GM23338 (cell line): ENCODE data around the gene UNC5B.

ENCODE experiments used
- CTCF ChIP-seq, 2 experiments: fragments of 200-600 bp in 1 of 2; sonication (generic) in 1 of 2; conservative IDR thresholded peaks; 2 replicates each; pipeline versions ENCODE4 v1.5.1 to v1.6.1; 2016 to 2017; ENCODE audit warnings: antibody characterized with exemption in 2 of 2, low read depth in 2 of 2, mild to moderate bottlenecking in 2 of 2, moderate library complexity in 1 of 2
- EZH2 ChIP-seq: fragments of 200-600 bp; sonication (generic); IDR thresholded peaks from one replicate; pipeline ENCODE4 v1.8.0; 2017; ENCODE audit warnings: antibody characterized with exemption, mild to moderate bottlenecking, low read depth; ENCODE audit not compliant: unreplicated experiment

- no peak for TF ChIP-seq CTCF (conservative IDR thresholded peaks at IDR 0.05; ENCODE audit: low read depth in 2 of 2)
- TF ChIP-seq EZH2 = no peak
These were observed 38.0 kb downstream of the UNC5B start for GRCh38 chr10:71250405-71250804.
